Measurements from ENCODE around the gene TRAK2.
"Not testable (repeated sequence)": the region's sequence is repeated elsewhere in the genome, so short reads cannot be mapped to it uniquely, and the experiment has no call there.

Gene TRAK2

GRCh38 chr2:201450954-201451291, 335 bp downstream of the TRAK2 start:
- DNase-seq, result no peak

GRCh38 chr2:201448701-201449100, 2.6 kb downstream of the TRAK2 start:
- peak; percentile 66 for DNase-seq

- no peak for DNase-seq
Measured at GRCh38 chr2:201448061-201448460, 3.2 kb downstream of the TRAK2 start.

GRCh38 chr2:201447086-201447485, 4.2 kb downstream of the TRAK2 start:
- DNase-seq, result peak; percentile 65

- no peak for DNase-seq
Measured at GRCh38 chr2:201444746-201445465, 6.4 kb downstream of the TRAK2 start.

GRCh38 chr2:201441409-201441808, 9.8 kb downstream of the TRAK2 start:
- no peak for DNase-seq

GRCh38 chr2:201440182-201440581, 11.1 kb downstream of the TRAK2 start:
- no peak for DNase-seq

- not testable (repeated sequence) for DNase-seq
Measured at GRCh38 chr2:201439336-201439922, 11.8 kb downstream of the TRAK2 start.

- no peak for DNase-seq
Measured at GRCh38 chr2:201436141-201436540, 15.1 kb downstream of the TRAK2 start.

- DNase-seq, result no peak
Measured at GRCh38 chr2:201433394-201433995, 17.8 kb downstream of the TRAK2 start.

GRCh38 chr2:201432621-201433393, 18.5 kb downstream of the TRAK2 start:
- no peak for DNase-seq

GRCh38 chr2:201432038-201432620, 19.1 kb downstream of the TRAK2 start:
- peak; percentile 43 for DNase-seq

- no peak for DNase-seq
Measured at GRCh38 chr2:201430839-201431238, 20.4 kb downstream of the TRAK2 start.

GRCh38 chr2:201430322-201430721, 20.9 kb downstream of the TRAK2 start:
- not testable (repeated sequence) for DNase-seq

GRCh38 chr2:201429835-201430234, 21.4 kb downstream of the TRAK2 start:
- not testable (repeated sequence) for DNase-seq

GRCh38 chr2:201428366-201428765, 22.9 kb downstream of the TRAK2 start:
- DNase-seq, result not testable (repeated sequence)

GRCh38 chr2:201425952-201426351, 25.3 kb downstream of the TRAK2 start:
- no peak for DNase-seq

- DNase-seq, result no peak
Measured at GRCh38 chr2:201420442-201421113, 30.7 kb downstream of the TRAK2 start.

- DNase-seq, result no peak
Measured at GRCh38 chr2:201419986-201420385, 31.3 kb downstream of the TRAK2 start.

- DNase-seq, result no peak
Measured at GRCh38 chr2:201419057-201419635, 32.1 kb downstream of the TRAK2 start.

GRCh38 chr2:201415149-201415548, 36.1 kb downstream of the TRAK2 start:
- no peak for DNase-seq

All from central memory CD4-positive, alpha-beta T cell (primary cell).